ENCODE measurements around the gene ANXA2R.
A peak's percentile ranks its signal among the peaks of the same experiment; 100 is the strongest.
"Not testable (repeated sequence)": the region's sequence is repeated elsewhere in the genome, so short reads cannot be mapped to it uniquely, and the experiment has no call there.

The ANXA2R gene, protein sequence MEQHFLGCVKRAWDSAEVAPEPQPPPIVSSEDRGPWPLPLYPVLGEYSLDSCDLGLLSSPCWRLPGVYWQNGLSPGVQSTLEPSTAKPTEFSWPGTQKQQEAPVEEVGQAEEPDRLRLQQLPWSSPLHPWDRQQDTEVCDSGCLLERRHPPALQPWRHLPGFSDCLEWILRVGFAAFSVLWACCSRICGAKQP

DNA sequence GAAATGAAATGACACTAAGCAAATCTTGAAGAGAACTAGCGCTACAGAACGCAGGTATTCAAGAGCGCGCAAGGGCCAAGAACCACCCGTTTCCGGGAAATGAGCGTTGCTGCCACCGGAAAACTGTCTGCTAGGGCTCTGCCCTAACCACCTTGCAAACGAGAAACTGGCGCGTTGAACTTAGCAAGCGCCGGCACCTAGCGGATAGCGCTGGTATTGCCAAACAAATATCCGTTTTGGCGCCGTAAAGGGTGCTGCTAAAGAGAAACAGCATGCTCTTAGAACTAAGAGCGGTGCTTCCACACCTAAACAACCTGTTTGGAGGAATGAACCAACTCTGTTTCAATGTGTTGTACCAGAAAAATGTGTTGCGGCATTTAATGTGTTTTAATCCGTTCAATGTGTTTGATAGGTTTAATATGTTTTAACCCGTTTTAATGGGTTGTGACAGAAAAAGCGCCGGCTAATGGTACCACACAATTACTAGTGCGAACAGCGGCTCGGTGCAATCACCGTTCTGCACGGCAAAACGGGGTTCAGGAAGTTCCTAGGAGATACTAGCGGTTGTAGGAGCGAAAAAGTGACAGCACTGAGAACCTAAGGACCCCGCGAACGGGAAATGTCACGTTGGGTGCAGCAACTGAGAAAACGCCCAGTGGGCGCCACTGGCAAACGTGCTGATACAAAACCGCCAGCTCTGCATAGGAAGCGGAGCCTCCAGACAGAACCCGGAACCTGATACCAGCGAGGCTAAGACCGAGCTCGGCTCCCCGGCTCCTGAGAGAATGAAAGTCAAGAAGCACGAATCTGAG lies at the start of gene ANXA2R:
Gene ANXA2R (minus strand): TSS at position 33 of the 812 bp plus-strand sequence. CDS start 273 bp downstream, outside the sequence.
- DNase-seq: peak; percentile 62

DNA sequence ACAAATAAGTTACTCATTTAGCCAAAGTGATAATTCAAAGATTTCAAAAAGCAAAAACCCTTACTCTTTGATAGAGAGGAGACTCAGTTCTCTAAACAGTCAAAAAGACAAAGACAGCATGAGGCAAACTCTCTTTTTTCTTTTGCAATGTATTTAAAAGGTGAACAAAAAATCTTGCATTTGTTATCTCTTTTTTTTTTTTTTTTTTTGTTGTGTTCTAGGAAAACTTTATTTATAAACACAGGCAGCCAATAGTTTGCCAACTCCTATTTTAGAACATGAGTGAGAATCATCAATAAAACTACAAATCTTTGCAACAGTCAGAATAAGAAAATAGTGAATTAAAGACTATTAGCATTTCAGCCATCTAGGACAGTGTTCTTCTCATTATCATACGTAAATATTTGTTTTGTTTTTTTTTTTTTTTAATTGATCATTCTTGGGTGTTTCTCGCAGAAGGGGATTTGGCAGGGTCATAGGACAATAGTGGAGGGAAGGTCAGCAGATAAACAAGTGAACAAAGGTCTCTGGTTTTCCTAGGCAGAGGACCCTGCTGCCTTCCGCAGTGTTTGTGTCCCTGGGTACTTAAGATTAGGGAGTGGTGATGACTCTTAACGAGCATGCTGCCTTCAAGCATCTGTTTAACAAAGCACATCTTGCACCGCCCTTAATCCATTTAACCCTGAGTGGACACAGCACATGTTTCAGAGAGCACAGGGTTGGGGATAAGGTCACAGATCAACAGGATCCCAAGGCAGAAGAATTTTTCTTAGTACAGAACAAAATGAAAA lies 46.2 kb upstream of the ANXA2R start:
- not testable (repeated sequence) for DNase-seq

DNA sequence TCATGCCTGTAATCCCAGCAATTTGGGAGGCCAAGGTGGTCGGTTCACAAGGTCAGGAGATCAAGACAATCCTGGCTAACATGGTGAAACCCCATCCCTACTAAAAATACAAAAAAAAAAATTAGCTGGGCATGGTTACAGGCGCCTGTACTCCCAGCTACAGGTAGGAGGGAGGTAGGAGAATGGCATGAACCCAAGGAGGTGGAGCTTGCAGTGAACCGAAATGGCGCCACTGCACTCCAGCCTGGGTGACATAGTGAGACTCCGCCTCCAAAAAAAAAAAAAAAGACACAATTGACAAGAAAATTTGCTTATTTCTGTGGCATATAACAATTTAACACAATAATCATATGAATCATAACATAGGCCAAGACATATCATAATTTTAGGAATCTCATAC lies 45.3 kb upstream of the ANXA2R start:
- DNase-seq: no peak

DNA sequence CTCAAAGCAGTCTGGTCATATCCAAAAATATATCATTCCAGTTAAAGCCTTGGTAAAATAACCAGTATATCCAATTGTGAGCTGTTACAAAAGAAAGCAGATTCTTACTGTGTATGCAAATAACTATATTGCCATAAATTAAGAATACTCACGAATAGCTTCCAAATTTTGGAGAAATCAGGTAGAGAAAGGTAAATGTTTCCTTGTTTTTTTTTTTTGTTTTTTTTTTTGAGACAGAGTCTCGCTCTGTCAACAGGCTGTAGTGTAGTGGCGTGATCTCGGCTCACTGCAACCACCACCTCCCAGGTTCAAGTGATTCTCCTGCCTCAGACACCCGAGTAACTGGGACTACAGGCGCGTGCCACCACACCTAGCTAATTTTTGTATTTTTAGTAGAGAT lies 44.3 kb upstream of the ANXA2R start:
- not testable (repeated sequence) for DNase-seq

DNA sequence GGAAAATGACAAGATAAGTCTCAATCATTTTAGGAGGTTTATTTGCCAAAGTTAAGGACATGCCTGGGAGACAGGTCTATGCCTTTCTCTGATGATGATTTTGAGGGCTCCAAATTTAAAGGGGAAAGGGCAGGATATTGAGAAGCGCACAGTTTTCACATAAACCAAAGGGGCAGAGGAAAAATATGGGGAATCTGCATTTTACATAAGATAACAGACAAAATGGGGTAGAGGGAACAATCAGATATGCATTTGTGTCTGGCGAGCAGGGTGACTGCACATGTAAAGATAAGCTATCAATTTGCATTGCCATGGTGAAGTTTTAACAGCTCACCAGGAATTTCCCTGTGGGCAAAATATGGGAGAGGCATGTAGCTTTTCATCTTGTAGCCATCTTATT lies 41.2 kb upstream of the ANXA2R start:
- not testable (repeated sequence) for DNase-seq

DNA sequence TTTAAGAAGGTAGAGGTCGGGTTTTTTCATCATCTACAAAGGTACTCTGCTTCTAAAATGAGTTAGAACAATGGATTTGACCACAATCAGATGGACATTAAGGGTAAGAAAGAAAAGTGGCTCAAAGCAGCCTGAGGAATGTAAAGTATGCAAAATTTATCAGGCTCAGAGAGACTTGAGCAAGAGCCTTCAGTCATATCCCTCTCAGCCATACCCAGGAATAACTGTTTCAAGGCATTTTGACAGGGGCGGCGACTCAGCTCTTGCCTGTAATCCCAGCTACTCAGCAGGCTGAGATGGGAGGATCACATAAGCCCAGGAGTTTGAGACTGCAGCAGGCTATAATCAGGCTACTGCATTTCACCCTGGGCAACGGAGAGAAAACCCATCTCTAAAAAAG lies 38.8 kb upstream of the ANXA2R start:
- no peak for DNase-seq

DNA sequence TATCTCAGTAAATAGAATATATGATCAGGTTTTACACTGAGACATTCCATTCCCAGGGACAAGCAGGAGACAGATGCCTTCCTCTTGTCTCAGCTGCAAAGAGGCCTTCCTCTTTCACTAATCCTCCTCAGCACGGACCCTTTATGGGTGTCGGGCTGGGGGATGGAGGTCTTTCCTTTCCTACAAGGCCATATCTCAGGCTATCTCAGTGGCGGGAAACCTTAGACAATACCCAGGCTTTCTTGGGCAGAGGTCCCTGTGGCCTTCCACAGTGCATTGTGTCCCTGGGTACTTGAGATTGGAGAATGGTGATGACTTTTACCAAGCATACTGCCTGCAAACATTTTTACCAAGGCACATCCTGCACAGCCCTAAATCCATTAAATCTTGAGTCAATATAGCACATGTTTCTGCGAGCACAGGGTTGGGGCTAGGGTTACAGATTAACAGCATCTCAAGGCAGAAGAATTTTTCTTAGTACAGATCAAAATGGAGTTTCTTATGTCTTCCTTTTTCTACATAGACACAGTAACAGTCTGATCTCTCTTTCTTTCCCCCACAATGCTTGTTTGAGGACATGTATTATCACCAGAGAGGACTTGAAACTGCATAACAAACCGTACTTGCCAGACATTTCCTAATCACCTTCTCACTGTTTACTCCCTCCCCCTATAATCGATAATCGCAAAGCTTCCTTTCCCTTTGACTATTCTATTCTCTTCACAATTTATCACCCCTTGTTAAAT lies 37.5 kb upstream of the ANXA2R start:
- not testable (repeated sequence) for DNase-seq

DNA sequence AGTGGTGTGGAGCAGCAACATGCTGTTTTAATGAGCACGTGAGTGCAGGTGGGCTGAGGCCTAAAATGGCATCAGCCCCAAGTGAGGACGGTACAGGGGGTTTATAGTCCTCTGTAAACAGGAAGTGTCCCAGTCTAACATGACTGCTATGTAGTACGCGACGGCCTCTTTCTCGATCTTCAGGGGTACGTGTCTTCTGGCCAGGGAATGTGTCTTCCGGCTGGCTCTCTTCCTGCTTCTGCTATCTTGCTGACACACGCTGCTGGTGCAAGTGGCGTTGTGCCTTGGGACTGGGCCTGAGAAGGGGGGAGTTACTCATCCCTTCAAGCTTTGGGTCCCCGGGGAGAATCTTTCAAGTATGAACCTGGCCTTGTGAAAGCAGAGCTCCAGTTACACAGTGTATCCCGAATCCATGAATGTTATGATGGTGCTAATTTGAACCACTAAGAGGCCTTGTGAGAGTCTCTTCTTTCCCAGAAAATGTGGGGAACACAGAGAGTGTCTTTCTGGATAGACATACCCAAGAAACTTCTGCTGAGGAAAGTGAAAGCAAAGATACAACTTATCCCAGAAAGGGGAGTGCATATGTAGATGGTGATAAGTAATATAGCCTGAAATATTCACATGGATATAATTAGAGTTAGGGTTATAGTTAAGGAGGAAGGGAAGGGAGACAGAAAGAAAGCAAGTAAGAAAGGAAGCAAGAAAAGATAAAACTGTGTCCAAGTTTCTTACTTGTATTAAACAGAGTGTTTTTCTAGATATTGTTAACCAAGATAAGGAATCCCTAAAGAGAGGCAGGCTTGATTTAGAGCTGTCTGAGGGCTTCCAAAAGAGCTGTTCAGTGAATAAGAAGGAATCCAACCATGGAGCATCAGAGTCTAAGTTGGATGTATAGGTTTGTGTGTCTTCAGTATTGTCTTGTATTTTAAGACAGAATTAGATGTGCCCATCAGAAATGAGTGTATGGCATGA lies 35.5 kb upstream of the ANXA2R start:
- no peak for DNase-seq

DNA sequence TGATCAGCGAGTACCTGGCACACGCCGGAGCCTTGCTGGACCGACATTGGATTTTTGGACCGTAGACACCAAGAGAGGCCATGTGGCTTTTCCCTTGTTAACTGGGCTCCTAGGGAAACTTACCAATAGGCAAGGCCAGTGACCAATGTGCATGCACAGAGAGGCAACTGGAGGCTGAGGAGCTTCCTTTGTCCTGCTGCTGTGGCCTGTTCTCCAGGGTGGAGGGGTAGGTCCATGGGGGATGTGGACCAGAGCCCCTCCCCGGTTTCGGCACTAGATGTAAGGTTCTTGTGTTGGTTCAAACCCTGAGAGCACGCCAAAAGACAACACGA lies 34.8 kb upstream of the ANXA2R start:
- DNase-seq: no peak

DNA sequence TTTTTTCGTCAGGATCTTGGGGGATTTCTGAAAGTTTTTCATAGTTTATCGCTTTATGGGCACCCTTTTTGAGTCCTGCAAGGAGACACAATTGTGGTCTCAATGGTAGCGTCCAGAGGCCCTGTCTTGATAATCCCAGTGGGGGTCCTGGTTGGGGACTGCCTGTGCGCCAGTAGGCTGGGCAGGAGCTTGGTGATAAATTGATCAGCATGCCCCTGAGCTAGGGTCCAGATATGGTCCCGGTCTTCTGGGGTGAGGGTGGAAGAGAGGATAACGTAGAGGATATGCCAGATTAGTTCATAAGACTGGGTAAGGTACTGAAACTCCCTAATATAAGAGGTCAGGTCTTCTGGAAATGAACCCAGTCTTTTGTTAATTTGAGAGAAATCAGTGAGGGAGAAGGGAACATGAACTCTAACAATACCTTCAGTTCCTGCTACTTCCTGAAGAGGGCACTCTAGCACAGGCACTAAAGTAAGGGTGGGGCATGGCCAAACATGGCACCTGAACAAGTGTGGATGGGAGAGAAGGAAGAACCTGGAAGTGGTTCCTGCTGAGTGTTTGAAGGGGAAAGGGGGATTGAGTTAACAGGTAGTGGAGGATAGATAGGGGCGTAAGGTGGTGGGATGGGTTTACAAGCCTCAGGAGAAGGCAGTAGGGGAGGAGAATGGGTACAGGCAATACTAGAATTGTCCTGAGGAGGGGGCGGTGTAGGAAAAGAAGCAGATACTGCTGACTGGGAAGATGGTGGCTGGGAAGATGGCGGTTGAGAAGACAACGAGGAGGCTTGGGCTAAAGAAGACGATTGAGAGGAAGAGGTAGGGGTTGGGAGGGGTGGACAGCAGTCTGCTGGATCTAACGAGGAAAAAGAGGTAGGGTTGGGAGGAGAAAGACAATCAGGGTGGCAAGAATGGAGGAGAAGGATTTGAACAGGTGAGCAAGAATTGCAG lies 33.8 kb upstream of the ANXA2R start:
- peak; percentile 56 for DNase-seq

DNA sequence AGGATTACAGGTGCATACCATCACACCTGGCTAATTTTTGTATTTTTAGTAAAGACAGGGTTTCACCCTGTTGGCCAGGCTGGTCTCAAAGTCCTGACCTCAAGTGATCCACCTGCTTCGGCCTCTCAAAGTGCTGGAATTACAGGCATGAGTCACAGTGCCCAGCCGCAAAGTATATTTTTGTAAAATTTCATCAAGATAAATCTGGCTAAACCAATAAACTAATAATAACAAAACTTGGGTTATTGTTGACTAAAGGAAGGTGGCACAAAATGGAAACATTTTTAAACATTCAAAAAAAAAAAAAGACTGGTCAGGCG lies 29.2 kb upstream of the ANXA2R start:
- DNase-seq: not testable (repeated sequence)

DNA sequence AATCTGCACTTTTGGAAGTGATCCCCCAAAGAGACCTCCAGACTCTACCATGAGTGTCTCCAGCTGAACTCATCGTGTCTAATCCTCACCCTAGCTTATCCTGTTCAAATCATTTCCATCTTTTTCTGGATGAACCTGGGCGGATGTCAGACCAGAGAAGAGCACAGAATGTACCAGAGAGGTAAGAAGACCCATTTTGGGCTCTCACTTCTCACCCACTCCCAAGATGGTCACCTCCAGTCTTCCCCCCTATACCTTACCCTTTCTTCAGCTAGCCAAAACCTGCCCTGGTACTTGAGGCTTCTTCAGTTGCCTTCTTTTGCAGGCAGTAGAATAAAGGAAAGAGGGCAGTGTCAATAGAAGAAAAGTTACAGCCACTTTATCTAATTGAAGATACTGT lies 27.9 kb upstream of the ANXA2R start:
- no peak for DNase-seq

DNA sequence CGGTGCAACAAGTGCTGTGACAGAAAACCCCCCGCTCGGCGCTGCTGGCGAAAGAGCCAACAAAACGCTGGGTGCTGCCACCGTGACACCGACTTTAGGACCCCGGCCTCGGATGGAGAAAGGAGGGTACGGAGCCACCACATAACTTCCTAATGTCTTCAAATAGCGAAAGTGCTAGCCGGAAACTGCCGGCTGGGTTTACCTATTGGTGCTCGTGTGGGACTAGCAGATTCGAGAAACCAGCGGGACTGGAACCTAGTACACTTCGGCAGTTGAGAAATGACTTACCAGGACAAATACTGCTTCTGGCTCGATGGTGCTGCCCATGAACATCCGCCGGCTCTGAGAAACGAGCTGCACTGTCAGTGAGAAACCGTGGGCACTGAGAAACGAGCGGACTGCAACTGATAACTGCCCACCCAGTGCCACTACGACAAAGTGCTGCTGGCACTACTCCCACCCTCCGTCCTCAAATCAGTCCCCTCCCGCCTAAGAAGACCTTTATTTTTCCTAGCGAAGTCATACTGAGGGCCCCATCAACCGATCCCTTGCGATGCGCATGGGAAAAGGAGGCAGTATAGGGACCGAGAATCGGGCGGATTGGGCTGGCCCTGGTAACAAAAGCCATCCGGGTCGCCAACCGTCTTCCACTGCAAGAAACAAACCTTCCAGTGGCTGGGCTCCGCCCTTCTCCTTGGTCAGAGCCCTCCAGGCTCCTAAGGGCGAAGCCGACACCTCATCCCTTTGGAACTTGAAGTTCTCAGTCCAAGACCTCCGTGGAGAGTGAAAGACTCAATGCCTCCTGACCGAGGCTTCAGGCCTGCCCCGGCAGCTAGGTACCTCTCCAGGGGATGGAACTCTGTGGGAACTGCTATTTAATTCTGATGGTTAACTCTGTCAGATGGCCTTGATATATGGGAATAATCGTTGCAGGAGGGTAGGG lies 27.0 kb upstream of the ANXA2R start:
- peak; percentile 79 for DNase-seq

DNA sequence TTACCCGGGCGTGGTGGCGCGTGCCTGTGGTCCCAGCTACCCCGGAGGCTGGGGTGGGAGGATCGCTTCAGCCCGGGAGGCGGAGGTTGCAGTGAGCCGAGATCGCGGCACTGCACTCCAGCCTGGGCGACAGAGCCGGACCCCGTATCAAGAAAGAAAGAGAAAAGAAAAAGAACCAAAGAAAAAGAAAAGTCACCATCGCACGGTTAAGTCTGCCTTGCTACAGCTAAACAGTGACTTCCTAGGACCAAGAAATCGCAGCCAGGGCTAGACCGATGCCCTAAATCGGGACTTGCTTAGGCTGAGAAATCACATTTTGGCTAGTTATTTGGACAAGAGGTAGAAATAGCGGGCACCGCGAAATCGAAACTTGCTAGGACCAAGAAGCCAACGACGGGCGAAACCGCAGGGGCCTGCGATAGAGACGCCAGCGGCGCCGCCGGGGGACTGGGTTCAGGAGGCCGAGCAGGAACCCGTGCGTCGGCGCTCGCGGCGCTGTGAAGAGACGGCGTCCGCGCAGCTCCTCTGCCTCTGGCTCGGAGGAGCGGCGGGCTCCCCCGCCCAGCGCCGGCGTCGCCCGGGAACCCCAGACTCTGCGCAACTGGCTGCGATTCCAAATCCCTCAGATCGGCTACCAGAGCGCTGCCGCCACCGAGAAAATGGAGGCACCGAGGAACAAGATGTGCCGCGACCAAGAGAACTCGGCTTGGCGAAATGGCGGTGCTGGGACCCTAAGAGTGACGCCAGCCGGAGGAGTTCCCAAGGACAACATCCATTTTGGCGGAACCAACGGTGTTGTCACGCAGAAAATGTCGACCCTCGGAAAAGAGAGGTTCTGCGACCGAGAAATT lies 26.1 kb upstream of the ANXA2R start:
- DNase-seq: peak; percentile 79

DNA sequence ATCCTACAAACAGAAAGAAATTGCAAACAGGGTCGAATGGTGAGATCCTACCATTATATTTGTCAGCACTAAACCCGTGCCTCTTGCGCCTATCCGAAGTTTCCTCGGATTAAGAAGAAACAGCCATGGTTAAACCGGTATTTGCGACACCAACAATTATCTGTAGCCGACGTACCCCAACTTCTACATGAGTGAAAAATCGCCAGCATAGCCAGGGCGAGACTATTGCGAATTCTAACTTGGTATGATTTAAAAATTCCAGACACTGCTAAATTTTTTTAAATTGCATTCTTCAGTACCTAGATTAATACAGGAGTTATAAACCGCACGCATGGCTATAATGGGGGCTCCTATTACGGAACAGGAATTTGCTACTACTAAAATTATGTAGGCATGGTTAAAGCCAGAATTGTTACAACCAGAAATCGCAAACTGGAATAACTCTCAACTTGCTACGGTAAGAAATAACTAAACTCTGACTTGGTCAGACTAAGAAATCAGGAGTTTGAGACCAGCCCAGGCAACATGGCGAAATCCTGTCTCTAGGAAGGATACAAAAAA lies 25.3 kb upstream of the ANXA2R start:
- peak; percentile 24 for DNase-seq

DNA sequence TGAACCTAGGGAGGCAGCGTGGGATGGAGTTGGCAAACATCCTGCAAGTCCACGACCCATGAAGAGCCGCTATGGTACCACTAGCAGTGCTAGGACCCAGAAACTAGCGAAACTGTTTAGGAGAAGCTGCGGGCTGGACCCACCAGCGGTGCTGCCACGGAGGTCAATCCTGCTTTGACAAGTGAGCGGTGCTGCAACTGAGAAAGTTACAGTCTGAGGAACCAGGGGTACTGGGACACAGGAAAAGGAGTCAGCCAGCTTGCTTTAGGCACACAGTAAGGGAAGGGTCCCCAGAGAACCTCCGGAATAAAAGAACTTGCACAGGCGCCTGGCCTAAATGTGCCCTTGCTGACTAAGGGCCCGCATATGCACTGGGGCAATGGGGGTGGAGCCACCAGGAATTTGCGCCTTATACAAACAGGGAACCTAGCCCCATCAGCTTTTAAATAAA lies 23.6 kb upstream of the ANXA2R start:
- no peak for DNase-seq

DNA sequence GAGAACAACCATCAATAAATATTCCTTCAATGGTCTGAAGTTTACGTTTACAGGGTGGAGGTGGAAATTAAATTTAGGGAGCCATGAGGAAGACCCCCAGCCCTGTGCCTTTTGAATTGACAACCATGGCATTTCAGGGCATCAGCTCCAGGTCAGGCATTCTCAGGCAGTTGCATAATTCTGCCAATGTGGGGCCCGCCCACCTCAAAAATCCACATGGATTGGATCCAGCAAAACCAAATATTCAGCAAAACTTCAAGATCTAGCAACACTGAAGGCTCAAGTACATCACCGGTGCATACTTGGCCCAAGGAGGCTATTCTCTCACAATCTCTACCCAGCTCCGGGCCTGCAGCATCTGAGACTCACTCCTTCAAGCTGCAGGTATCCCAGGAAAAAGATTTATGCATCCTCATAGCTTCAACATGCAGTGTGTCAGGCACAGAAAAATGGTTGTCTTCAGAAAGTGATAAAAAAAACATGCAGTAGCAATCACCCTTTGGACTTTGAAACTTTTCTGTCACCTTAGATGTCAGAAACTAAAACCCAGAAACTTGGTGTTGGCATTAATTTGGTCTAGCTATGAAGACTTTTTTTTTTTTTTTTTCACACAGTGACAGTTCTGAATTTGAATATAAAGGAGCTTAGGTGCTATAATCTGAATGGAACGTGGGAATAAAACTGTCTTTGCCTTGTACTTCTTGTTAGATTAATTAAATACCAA lies 21.4 kb upstream of the ANXA2R start:
- DNase-seq: no peak

All from NCI-H146 (cell line).